Stimulated activated CD4-positive, alpha-beta T cell treated with anti-CD3 and anti-CD28 coated beads, Interleukin-1b, Interleukin-23, amount 100 ng/mL, for 1 hour (primary cell): Measurements from ENCODE around the gene MT1B.

Source experiments
- DNase-seq, 2 donors: peaks; one replicate each; pipeline ENCODE4 v3.0.0-alpha.2; 2020; ENCODE audit warnings: low read depth in 2 of 2

Gene MT1B

DNA sequence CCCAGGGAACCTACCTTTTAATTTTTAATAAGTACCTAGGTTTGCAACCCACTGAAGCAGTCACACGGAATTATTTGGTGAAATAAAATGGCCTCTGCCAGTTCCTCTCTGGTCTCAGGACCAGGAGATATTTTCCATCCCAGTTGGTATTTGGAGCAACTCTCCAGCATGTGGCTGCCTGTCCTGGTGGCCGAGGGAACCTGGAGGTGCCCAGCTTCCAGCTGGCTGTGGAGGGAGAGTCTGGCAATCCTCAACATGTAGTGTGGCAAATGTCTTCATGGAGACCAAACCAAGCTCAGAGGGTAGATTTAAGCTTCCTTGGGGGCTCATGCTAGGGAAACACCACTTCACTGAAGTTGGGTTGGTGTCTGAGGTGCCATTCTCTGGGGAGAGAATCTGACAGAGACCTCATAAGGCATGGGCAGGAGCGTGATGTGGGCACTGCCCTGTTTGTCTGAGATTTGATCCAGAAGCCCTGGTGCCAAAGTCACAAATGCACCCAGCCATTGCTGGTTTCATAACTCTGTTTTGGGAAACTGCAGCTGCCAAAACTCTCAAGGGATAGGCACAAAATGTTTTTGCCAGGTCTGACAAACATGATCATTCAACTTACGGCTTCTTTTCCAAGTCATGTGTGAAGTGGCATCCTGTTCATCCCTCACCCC, 33.4 kb downstream of the MT1B start:
- DNase-seq: no peak

GRCh38 chr16:56686758-56687157, 35.1 kb downstream of the MT1B start:
- DNase-seq: no peak

- no peak for DNase-seq
These were observed 37.1 kb downstream of the MT1B start for GRCh38 chr16:56688762-56689161.

GRCh38 chr16:56689171-56689570, 37.5 kb downstream of the MT1B start:
- DNase-seq: no peak

DNA sequence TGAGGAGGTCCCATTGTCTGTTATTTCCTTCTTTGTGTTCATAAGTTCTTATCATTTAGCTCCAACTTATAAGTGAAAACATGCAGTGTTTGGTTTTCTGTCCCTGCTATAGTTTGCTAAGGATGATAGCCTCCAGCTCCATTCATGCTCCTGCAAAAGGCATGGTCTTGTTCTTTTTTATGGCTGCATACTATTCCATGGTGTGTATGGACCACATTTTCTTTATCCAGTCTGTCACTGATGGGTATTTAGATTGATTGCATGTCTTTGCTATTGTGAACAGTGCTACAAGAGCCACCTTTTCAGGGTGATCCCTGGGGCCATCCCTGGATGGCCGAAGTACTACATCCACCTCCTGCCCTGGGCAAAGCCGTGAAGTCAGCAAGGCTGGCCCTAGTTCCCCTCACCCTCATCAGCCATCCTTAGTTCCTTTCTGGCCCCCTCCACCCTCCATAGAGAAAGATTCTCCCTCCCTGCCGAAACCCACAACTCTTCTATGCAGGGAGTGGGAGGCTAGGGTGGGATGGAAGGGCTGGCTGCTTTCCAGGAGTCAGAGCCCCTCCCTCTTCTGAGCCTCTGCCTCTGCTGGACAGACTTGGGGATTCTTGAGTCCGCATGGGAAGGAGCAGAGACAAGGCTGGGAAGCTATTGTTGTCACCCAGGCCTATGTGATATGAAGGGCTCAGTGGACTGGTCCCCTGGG, 38.9 kb downstream of the MT1B start:
- no peak for DNase-seq

DNA sequence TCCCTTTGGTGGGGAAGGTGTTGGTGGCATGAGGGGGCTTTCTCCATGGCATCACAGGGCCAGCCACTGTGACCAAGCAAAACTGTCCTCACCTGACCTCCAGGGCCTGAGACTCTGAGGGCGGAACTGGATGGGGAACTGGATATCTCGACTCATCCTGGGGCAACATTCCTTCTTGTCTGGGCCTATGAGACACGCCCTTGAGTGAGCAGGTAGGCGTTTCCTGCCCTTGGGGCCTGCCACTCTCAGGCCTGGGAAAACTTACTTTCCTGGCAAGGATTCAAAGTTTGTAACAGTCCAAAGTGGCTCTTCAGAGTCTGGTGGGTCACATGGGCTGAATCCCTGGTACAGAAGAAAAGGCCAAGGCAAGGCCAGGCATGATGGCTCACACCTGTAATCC, 40.2 kb downstream of the MT1B start:
- no peak for DNase-seq

GRCh38 chr16:56695246-56695645, 43.6 kb downstream of the MT1B start:
- DNase-seq: no peak

- no peak for DNase-seq
These were observed 45.9 kb downstream of the MT1B start for GRCh38 chr16:56697456-56698155.

DNA sequence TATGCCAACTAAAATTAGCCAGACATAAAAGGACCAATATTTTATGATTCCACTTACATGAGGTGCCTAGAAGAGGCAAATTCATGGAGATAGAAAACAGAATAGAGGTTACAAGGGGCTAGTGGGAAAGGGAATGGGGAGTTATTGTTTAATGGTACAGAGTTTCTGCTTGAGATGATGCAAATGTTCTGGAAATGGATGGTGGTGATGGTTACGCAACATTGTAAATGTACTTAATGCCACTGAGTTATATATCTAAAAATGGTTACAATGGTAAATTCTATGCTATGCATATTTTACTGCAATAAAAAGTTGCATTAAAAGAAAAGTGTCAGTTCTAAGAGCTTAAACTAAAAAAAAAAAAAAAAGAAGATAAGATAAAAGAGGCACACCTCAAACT, 48.5 kb downstream of the MT1B start:
- no peak for DNase-seq

DNA sequence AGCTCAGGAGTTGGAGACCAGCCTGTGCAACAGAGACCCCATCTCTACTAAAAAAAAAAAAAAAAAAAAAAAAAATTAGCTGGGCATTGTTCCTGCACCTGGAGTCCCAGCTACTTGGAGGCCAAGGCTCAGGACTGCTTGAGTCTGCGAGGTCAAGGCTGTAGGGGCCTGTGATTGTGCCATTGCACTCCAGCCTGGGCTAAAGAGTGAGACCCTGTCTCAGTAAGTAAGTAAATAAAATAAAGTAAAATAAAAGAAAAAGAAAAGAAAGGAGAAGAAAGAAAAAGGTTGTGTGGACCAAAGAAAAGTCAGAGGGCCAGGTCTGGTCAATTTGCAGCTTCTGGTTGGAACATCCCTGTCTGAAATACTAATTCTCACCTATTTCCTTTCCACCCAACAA, 48.9 kb downstream of the MT1B start:
- DNase-seq: no peak

DNA sequence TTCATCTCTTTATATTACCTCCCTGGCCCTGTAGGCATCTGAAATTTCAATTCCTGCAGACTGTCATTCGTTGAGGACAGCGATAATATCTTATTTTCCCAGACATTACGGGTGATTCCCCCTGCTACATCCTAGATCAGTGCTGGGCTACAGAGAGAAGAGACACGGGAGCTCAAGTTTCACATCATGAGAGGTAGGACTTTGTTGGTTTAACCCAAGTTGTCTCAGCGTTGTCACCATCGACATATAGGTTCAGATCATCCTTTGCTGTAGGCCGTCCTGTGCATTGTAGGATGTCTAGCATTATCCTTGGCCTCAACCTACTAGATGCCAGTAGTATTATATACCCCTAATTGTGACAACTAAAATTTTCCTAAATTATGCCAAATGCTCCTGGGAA, 49.8 kb downstream of the MT1B start:
- no peak for DNase-seq
